IMR-90 (cell line): ENCODE results near the gene ELSPBP1. TPM values are rescaled to one million over a fixed set of nuclear protein-coding genes. Genes with fewer than 3 reads are reported as not detected.
"Not testable (repeated sequence)": the region's sequence is repeated elsewhere in the genome, so short reads cannot be mapped to it uniquely, and the experiment has no call there.

Experiments used
- ATAC-seq: fragments of 200-7000 bp; cut with Tn5 transposase; 2 replicates; pipeline ENCODE4 v1.9.1; 2020; ENCODE audit warnings: low read depth, mild to moderate bottlenecking, moderate library complexity
- BruUV-seq: library from RNA; stranded (reverse); fragments of 400-500 nt; replicated peaks from 2 replicates; lab custom pipeline; 2021; lab: Mats Ljungman, UMichigan
- CTCF ChIA-PET: fragments of 300-600 bp; formaldehyde crosslinking; extraction: SDS; loops from one replicate; lab custom pipeline; 2021; ENCODE audit warnings: antibody characterized with exemption; lab: Yijun Ruan, JAX
- POLR2A ChIA-PET: fragments of 300-600 bp; sonication (Branson Sonifier 250); formaldehyde crosslinking; loops from one replicate; lab custom pipeline; 2022; ENCODE audit warnings: antibody characterized with exemption; ENCODE audit not compliant: unreplicated experiment; lab: Charles Lee
- DNase-seq: peaks from one replicate; pipeline ENCODE4 v3.0.0; 2013
- H2AFZ ChIP-seq: replicated peaks from 2 replicates; pipeline ENCODE3; 2013; ENCODE audit warnings: low read length, mild to moderate bottlenecking; ENCODE audit not compliant: poor library complexity
- H2AK5ac ChIP-seq: 2 replicates; pipeline ENCODE4 v1.6.1; 2013; ENCODE audit warnings: low read depth, low read length, inconsistent platforms
- H2AK9ac ChIP-seq: replicated peaks from 2 replicates; pipeline ENCODE3; 2013; ENCODE audit warnings: mild to moderate bottlenecking, low read depth, low read length, moderate library complexity; ENCODE audit not compliant: poor library complexity
- H2BK120ac ChIP-seq: 2 replicates; pipeline ENCODE4 v1.6.1; 2013; ENCODE audit warnings: low read depth, low read length, inconsistent platforms
- H2BK15ac ChIP-seq: 3 replicates; pipeline ENCODE4 v1.6.1; 2013; ENCODE audit warnings: low read depth, low read length, inconsistent platforms
- H2BK20ac ChIP-seq: 2 replicates; pipeline ENCODE4 v1.6.1; 2013; ENCODE audit warnings: low read depth, mild to moderate bottlenecking, inconsistent platforms, low read length, moderate library complexity
- H2BK5ac ChIP-seq: 2 replicates; pipeline ENCODE4 v1.6.1; 2013; ENCODE audit warnings: mild to moderate bottlenecking, low read depth, low read length, inconsistent platforms; ENCODE audit not compliant: poor library complexity, severe bottlenecking
- H3K14ac ChIP-seq: replicated peaks from 2 replicates; pipeline ENCODE4 v1.6.1; 2013; ENCODE audit warnings: low read depth, low read length, inconsistent platforms
- H3K18ac ChIP-seq: 2 replicates; pipeline ENCODE4 v1.6.1; 2013; ENCODE audit warnings: low read depth, low read length, control low read depth
- H3K23ac ChIP-seq: 2 replicates; pipeline ENCODE4 v1.6.1; 2013; ENCODE audit warnings: low read depth, low read length, inconsistent platforms
- H3K27ac ChIP-seq: 2 replicates; pipeline ENCODE4 v1.5.1; 2013; ENCODE audit warnings: mild to moderate bottlenecking, control low read depth, low read length; ENCODE audit not compliant: insufficient read depth
- H3K27me3 ChIP-seq: 2 replicates; pipeline ENCODE4 v1.6.1; 2013; ENCODE audit warnings: low read length; ENCODE audit not compliant: control insufficient read depth, insufficient read depth
- H3K36me3 ChIP-seq: 2 replicates; pipeline ENCODE4 v1.6.1; 2013; ENCODE audit warnings: low read length, mixed read lengths; ENCODE audit not compliant: control insufficient read depth, insufficient read depth
- H3K4ac ChIP-seq: 2 replicates; pipeline ENCODE4 v1.6.1; 2013; ENCODE audit warnings: low read depth, low read length, inconsistent platforms
- H3K4me1 ChIP-seq: 2 replicates; pipeline ENCODE4 v1.6.1; 2013; ENCODE audit warnings: low read length, mixed read lengths; ENCODE audit not compliant: control insufficient read depth, insufficient read depth
- H3K4me2 ChIP-seq: 2 replicates; pipeline ENCODE4 v1.6.1; 2013; ENCODE audit warnings: low read depth, mild to moderate bottlenecking, control low read depth, low read length, moderate library complexity
- H3K4me3 ChIP-seq: 2 replicates; pipeline ENCODE4 v1.5.1; 2013; ENCODE audit warnings: low read depth, mild to moderate bottlenecking, control low read depth, low read length, moderate library complexity; ENCODE audit not compliant: insufficient read depth
- H3K56ac ChIP-seq: 2 replicates; pipeline ENCODE4 v1.6.1; 2013; ENCODE audit warnings: low read length, inconsistent platforms; ENCODE audit not compliant: insufficient read depth; ENCODE audit errors: extremely low read depth
- H3K79me1 ChIP-seq, 2 experiments: 2 replicates each; pipeline ENCODE4 v1.6.1; 2013; ENCODE audit warnings: low read length in 2 of 2, inconsistent platforms in 1 of 2, low read depth in 1 of 2
- H3K9ac ChIP-seq: 2 replicates; pipeline ENCODE4 v1.6.1; 2013; ENCODE audit warnings: low read depth, low read length, control low read depth
- H3K9me1 ChIP-seq: 2 replicates; pipeline ENCODE4 v1.6.1; 2013; ENCODE audit warnings: low read length, inconsistent platforms; ENCODE audit not compliant: insufficient read depth
- H3K9me3 ChIP-seq: 2 replicates; pipeline ENCODE4 v1.6.1; 2013; ENCODE audit warnings: low read length; ENCODE audit not compliant: control insufficient read depth, insufficient read depth
- H4K20me1 ChIP-seq: 2 replicates; pipeline ENCODE4 v1.6.1; 2013; ENCODE audit warnings: low read length, inconsistent platforms; ENCODE audit not compliant: insufficient read depth
- H4K5ac ChIP-seq: 2 replicates; pipeline ENCODE4 v1.6.1; 2013; ENCODE audit warnings: mild to moderate bottlenecking, low read depth, low read length, control low read depth
- H4K8ac ChIP-seq, 2 experiments: 2 replicates each; pipeline ENCODE4 v1.6.1; 2013; ENCODE audit warnings: low read depth in 2 of 2, low read length in 2 of 2, control low read depth in 1 of 2, inconsistent platforms in 1 of 2
- H4K91ac ChIP-seq: 2 replicates; pipeline ENCODE4 v1.6.1; 2013; ENCODE audit warnings: low read depth, low read length, inconsistent platforms; ENCODE audit not compliant: insufficient read depth
- WGBS, 2 experiments: methylation state at CpG; one replicate each; pipeline versions ENCODE4 v1.1.5 to v1.1.7; 2013; ENCODE audit warnings: missing lambda C conversion rate in 2 of 2; ENCODE audit not compliant: insufficient read length in 1 of 2; ENCODE audit errors: extremely low coverage in 2 of 2; 5-methylcytosine and 5-hydroxymethylcytosine counted together
- dilution Hi-C: fragments of 300-500 bp; cut with HindIII; formaldehyde crosslinking; loops from one replicate; pipeline ENCODE4 v1.14.3; 2018; ENCODE audit warnings: low sequenced_read_pairs; ENCODE audit not compliant: unreplicated experiment
- in situ Hi-C: fragments of 300-500 bp; cut with MboI; formaldehyde crosslinking; loops from 3 replicates; pipeline ENCODE4 v1.14.3; 2019; ENCODE audit warnings: low sequenced_read_pairs, inconsistent platforms, mixed read lengths
- intact Hi-C: fragments of 100-400 bp; cut with micrococcal nuclease; formaldehyde crosslinking; loops from 2 replicates; pipeline ENCODE4 v1.10.0; 2022
- polyA plus RNA-seq, 3 experiments: library from polyadenylated mRNA; depleted of rRNA; stranded (reverse); fragments of >200 nt; gene quantifications; 2 replicates each; pipeline ENCODE4 v1.2.3, GENCODE V29; 2012; ENCODE audit warnings: low replicate concordance in 1 of 3
- total RNA-seq: library from RNA; depleted of rRNA; stranded (reverse); fragments of >200 nt; gene quantifications from 2 replicates; pipeline ENCODE4 v1.2.3, GENCODE V29; 2012; rRNA removed

ELSPBP1 gene
- total and polyA plus RNA-seq, 2 of the 4 experiments (the other 2 are of a cell fraction): not detected

DNA sequence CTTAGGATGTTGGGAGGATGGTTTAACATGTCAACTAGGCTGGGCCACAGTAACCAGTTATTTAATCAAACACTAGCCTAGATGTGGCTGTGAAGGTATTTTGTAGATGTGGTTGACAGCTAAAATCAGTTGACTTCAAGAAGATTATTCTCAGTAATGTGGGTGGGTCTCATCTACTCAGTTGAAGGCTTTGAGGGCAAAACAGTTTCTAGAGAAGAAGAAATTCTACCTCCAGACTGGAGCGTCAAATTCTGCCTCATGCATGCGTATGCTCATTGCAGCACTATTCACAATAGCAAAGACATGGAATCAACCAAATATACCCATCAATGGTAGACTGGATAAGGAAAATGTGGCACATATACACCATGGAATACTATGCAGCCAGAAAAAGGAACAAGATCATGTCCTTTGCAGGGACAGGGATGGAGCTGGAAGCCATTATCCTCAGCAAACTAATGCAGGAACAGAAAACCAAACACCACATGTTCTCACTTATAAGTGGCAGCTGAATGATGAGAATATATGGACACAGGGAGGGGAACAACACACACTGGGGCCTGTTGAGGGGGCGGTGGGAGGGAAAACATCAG is 75.8 kb downstream of the ELSPBP1 start:
- H3K4me2 ChIP-seq, H2BK20ac ChIP-seq, intact Hi-C loops, H2AFZ ChIP-seq, dilution Hi-C loops, DNase-seq, H3K36me3 ChIP-seq, H3K9me1 ChIP-seq, H2BK5ac ChIP-seq, H3K4me1 ChIP-seq, ATAC-seq, H3K27ac ChIP-seq, H3K23ac ChIP-seq, H2AK5ac ChIP-seq, BruUV-seq, H3K56ac ChIP-seq, H3K79me1 ChIP-seq, H2AK9ac ChIP-seq, H3K18ac ChIP-seq, H3K4me3 ChIP-seq, H4K91ac ChIP-seq, H4K5ac ChIP-seq, H3K9me3 ChIP-seq, H3K4ac ChIP-seq, in situ Hi-C loops, H4K8ac ChIP-seq, H2BK15ac ChIP-seq, H3K14ac ChIP-seq, H2BK120ac ChIP-seq, POLR2A ChIA-PET, H3K9ac ChIP-seq, H3K27me3 ChIP-seq, H4K20me1 ChIP-seq: not testable (repeated sequence)
- WGBS, 2 experiments: 80% methylated on average over 1 of the region's 3 CpGs; no CpG with 5 or more reads in 1 of the 2 experiments
- CTCF ChIA-PET: interaction anchor here (0.7 kb wide), 1 partner anchor 107 kb away, joined by 3 read pairs; no protein-coding TSS in a partner anchor

Other genes starting within 250 kb of the ELSPBP1 start
- 57.2 and 59.5 TPM in 2 replicates for gene NOP53, start 249.1 kb upstream of the ELSPBP1 start, total RNA-seq
- gene NOP53, start 249.1 kb upstream of the ELSPBP1 start, polyA plus RNA-seq (2012; rRNA removed): 83.2 and 85.9 TPM in 2 replicates
- 51.7 and 61.3 TPM in 2 replicates for gene SELENOW, start 215.9 kb upstream of the ELSPBP1 start, total RNA-seq
- 217 and 232 TPM in 2 replicates for gene SELENOW, start 215.9 kb upstream of the ELSPBP1 start, polyA plus RNA-seq (2012; rRNA removed)
- not detected in 2 replicates for gene TPRX1, start 190.1 kb upstream of the ELSPBP1 start, total RNA-seq
- not detected in 2 replicates for gene TPRX1, start 190.1 kb upstream of the ELSPBP1 start, polyA plus RNA-seq (2012; rRNA removed)
- not detected in 2 replicates for gene CRX, start 172.7 kb upstream of the ELSPBP1 start, total RNA-seq
- not detected in 2 replicates for gene CRX, start 172.7 kb upstream of the ELSPBP1 start, polyA plus RNA-seq (2012; rRNA removed)
- gene TPRX2, start 135.4 kb upstream of the ELSPBP1 start, total RNA-seq: not detected in 2 replicates
- gene TPRX2, start 135.4 kb upstream of the ELSPBP1 start, polyA plus RNA-seq (2012; rRNA removed): not detected in 2 replicates
- gene SULT2A1, start 108.3 kb upstream of the ELSPBP1 start, total RNA-seq: not detected in 2 replicates
- not detected in 2 replicates for gene SULT2A1, start 108.3 kb upstream of the ELSPBP1 start, polyA plus RNA-seq (2012; rRNA removed)
- gene BSPH1, start 2.5 kb upstream of the ELSPBP1 start, total RNA-seq: not detected in 2 replicates
- gene BSPH1, start 2.5 kb upstream of the ELSPBP1 start, polyA plus RNA-seq (2012; rRNA removed): not detected in 2 replicates
- not detected in 2 replicates for gene CABP5, start 49.4 kb downstream of the ELSPBP1 start, total RNA-seq
- gene CABP5, start 49.4 kb downstream of the ELSPBP1 start, polyA plus RNA-seq (2012; rRNA removed): not detected in 2 replicates
- 4.3 and 5.0 TPM in 2 replicates for gene PLA2G4C, start 116.2 kb downstream of the ELSPBP1 start, total RNA-seq
- gene PLA2G4C, start 116.2 kb downstream of the ELSPBP1 start, polyA plus RNA-seq (2012; rRNA removed): 5.7 and 6.5 TPM in 2 replicates
- gene LIG1, start 175.7 kb downstream of the ELSPBP1 start, total RNA-seq: 24.9 and 30.8 TPM in 2 replicates
- 33.5 and 34.0 TPM in 2 replicates for gene LIG1, start 175.7 kb downstream of the ELSPBP1 start, polyA plus RNA-seq (2012; rRNA removed)
- gene ZSWIM9, start 176.0 kb downstream of the ELSPBP1 start, total RNA-seq: 0.54 and 0.56 TPM in 2 replicates
- 2.2 and 3.4 TPM in 2 replicates for gene ZSWIM9, start 176.0 kb downstream of the ELSPBP1 start, polyA plus RNA-seq (2012; rRNA removed)